OCI-LY3 (cell line): ENCODE measurements around the gene RNF166.

Experiments used
- H2AFZ ChIP-seq: fragments of 200-600, 300-600 bp; shearing (Covaris generic); 2 replicates; pipeline ENCODE4 v1.6.0; 2014; ENCODE audit warnings: antibody characterized with exemption, low read depth, low read length
- H3K27ac ChIP-seq: fragments of 200-600, 300-600 bp; sonication (generic); 2 replicates; pipeline ENCODE4 v1.5.1; 2014; ENCODE audit warnings: mild to moderate bottlenecking, low read length, moderate library complexity, mixed read lengths
- H3K27me3 ChIP-seq: fragments of 200-600, 300-600 bp; sonication (generic); 2 replicates; pipeline ENCODE4 v1.6.1; 2014; ENCODE audit warnings: low read depth, low read length, mixed read lengths
- H3K36me3 ChIP-seq: fragments of 200-600, 300-600 bp; sonication (generic); replicated peaks from 2 replicates; pipeline ENCODE3; 2014; ENCODE audit warnings: low read depth, low read length, mixed read lengths
- H3K4me1 ChIP-seq: fragments of 300-600, 200-600 bp; sonication (generic); 2 replicates; pipeline ENCODE4 v1.6.1; 2014; ENCODE audit warnings: low read length, mixed read lengths
- H3K4me2 ChIP-seq: fragments of 200-600, 300-600 bp; sonication (generic); 2 replicates; pipeline ENCODE4 v1.6.1; 2014; ENCODE audit warnings: low read length, mixed read lengths
- H3K4me3 ChIP-seq: fragments of 300-600, 200-600 bp; sonication (generic); 2 replicates; pipeline ENCODE4 v1.5.1; 2014; ENCODE audit warnings: antibody characterized with exemption, mild to moderate bottlenecking, low read length, moderate library complexity
- H3K79me2 ChIP-seq: fragments of 300-600, 200-600 bp; shearing (Covaris generic); 2 replicates; pipeline ENCODE4 v1.6.1; 2014; ENCODE audit warnings: mild to moderate bottlenecking, low read length, mixed read lengths
- H3K9ac ChIP-seq: fragments of 300-600, 200-600 bp; shearing (Covaris generic); 2 replicates; pipeline ENCODE4 v1.6.0; 2014; ENCODE audit warnings: mild to moderate bottlenecking, low read length, moderate library complexity
- H3K9me3 ChIP-seq: fragments of 200-600, 300-600 bp; shearing (Covaris generic); 2 replicates; pipeline ENCODE4 v1.6.1; 2014; ENCODE audit warnings: low read length, mixed read lengths; ENCODE audit not compliant: insufficient read depth
- H4K20me1 ChIP-seq: fragments of 200-600, 300-600 bp; sonication (generic); 2 replicates; pipeline ENCODE4 v1.6.1; 2016; ENCODE audit warnings: low read length, mixed read lengths; ENCODE audit not compliant: insufficient read depth
- CTCF ChIP-seq: fragments of 200-600, 300-600 bp; sonication (generic); IDR thresholded peaks from 2 replicates; pipeline ENCODE4 v1.5.1; 2014; ENCODE audit warnings: antibody characterized with exemption, low read length, low read depth
- EZH2phosphoT487 ChIP-seq: fragments of 200-600 bp; shearing (Covaris generic); IDR thresholded peaks from 2 replicates; pipeline ENCODE4 v1.6.1; 2018; ENCODE audit warnings: antibody characterized with exemption, mixed run types, low read depth

The RNF166 gene

GRCh38 chr16:88686062-88686438 is 20.2 kb downstream of the RNF166 start:
- H3K36me3 ChIP-seq = no peaks in the 10 kb centered on the region
- H3K27ac ChIP-seq = no peak overlapping the region
- H3K4me2 ChIP-seq = peak overlapping the region; percentile 84
- peak overlapping the region; percentile 79 for H3K4me3 ChIP-seq
- H4K20me1 ChIP-seq = no peaks in the 10 kb centered on the region
- H3K9ac ChIP-seq = peak overlapping the region; percentile 42
- H2AFZ ChIP-seq = no peak overlapping the region
- no peaks in the 10 kb centered on the region for H3K9me3 ChIP-seq
- no peaks in the 10 kb centered on the region for H3K79me2 ChIP-seq
- peaks cover 42% of the 10 kb centered on the region for H3K4me1 ChIP-seq
- TF ChIP-seq EZH2phosphoT487 = no peak
- no peak for TF ChIP-seq CTCF
- H3K27me3 ChIP-seq = peaks cover 45% of the 10 kb centered on the region

GRCh38 chr16:88685156-88686061 is 20.8 kb downstream of the RNF166 start:
- Histone ChIP-seq H3K79me2 (no peaks in the 10 kb centered on the region), H3K27ac (no peak overlapping the region), H3K4me2 (peak overlapping the region; percentile 84), H3K36me3 (no peaks in the 10 kb centered on the region), H3K4me1 (peaks cover 47% of the 10 kb centered on the region), H4K20me1 (no peaks in the 10 kb centered on the region), H3K9me3 (no peaks in the 10 kb centered on the region), H3K9ac (peak overlapping the region; percentile 42; the same call in 1 of the 2 replicates), H2AFZ (no peak overlapping the region), H3K4me3 (peak overlapping the region; percentile 79), H3K27me3 (peaks cover 45% of the 10 kb centered on the region)
- TF ChIP-seq CTCF (peak; percentile 70), EZH2phosphoT487 (no peak)

- peaks cover 47% of the 10 kb centered on the region for H3K4me1 ChIP-seq
- TF ChIP-seq EZH2phosphoT487 (no peak), CTCF (no peak)
Observed at GRCh38 chr16:88684569-88685155, 21.5 kb downstream of the RNF166 start.

More at GRCh38 chr16:88684569-88685155, 21.5 kb downstream of the RNF166 start:
- Histone ChIP-seq H3K27ac (no peak overlapping the region), H3K9me3 (no peaks in the 10 kb centered on the region), H4K20me1 (no peaks in the 10 kb centered on the region), H3K4me3 (peak overlapping the region; percentile 25), H3K36me3 (no peaks in the 10 kb centered on the region), H2AFZ (no peak overlapping the region), H3K9ac (no peak overlapping the region), H3K27me3 (peaks cover 45% of the 10 kb centered on the region), H3K79me2 (no peaks in the 10 kb centered on the region), H3K4me2 (peak overlapping the region; percentile 84)
